ENCODE measurements around the gene SYNE2.
"Not testable (repeated sequence)": the region's sequence is repeated elsewhere in the genome, so short reads cannot be mapped to it uniquely, and the experiment has no call there.

SYNE2 gene

GRCh38 chr14:63852817-63853731, at the start of gene SYNE2:
TSS of gene SYNE2 (plus strand) at chr14:63853004. CDS start at chr14:63909149, 56,145 bp downstream.
- peak; percentile 87 for DNase-seq

- not testable (repeated sequence) for DNase-seq
These were observed 49.5 kb upstream of the SYNE2 start for GRCh38 chr14:63803221-63803791.

- not testable (repeated sequence) for DNase-seq
These were observed 46.7 kb upstream of the SYNE2 start for GRCh38 chr14:63806064-63806463.

GRCh38 chr14:63811692-63812091, 41.1 kb upstream of the SYNE2 start:
- DNase-seq = not testable (repeated sequence)

GRCh38 chr14:63833728-63834127, 19.1 kb upstream of the SYNE2 start:
- DNase-seq = no peak

- DNase-seq = no peak
These were observed 11.8 kb upstream of the SYNE2 start for GRCh38 chr14:63840981-63841380.

- no peak for DNase-seq
These were observed 9.0 kb upstream of the SYNE2 start for GRCh38 chr14:63843796-63844195.

- DNase-seq = no peak
These were observed 3.9 kb upstream of the SYNE2 start for GRCh38 chr14:63848890-63849289.

- no peak for DNase-seq
These were observed 460 bp upstream of the SYNE2 start for GRCh38 chr14:63852271-63852816.

- peak; percentile 66 for DNase-seq
These were observed 1.1 kb downstream of the SYNE2 start for GRCh38 chr14:63853831-63854293.

- DNase-seq = no peak
These were observed 1.5 kb downstream of the SYNE2 start for GRCh38 chr14:63854330-63854729.

GRCh38 chr14:63855281-63855680, 2.5 kb downstream of the SYNE2 start:
- DNase-seq = no peak

GRCh38 chr14:63857466-63858030, 4.7 kb downstream of the SYNE2 start:
- DNase-seq = no peak

- no peak for DNase-seq
These were observed 7.3 kb downstream of the SYNE2 start for GRCh38 chr14:63860146-63860545.

- no peak for DNase-seq
These were observed 9.4 kb downstream of the SYNE2 start for GRCh38 chr14:63862163-63862562.

- no peak for DNase-seq
These were observed 10.2 kb downstream of the SYNE2 start for GRCh38 chr14:63863004-63863403.

- not testable (repeated sequence) for DNase-seq
These were observed 12.0 kb downstream of the SYNE2 start for GRCh38 chr14:63864775-63865174.

- DNase-seq = no peak
These were observed 15.4 kb downstream of the SYNE2 start for GRCh38 chr14:63867933-63868921.

- DNase-seq = not testable (repeated sequence)
These were observed 17.3 kb downstream of the SYNE2 start for GRCh38 chr14:63869940-63870752.

- not testable (repeated sequence) for DNase-seq
These were observed 17.9 kb downstream of the SYNE2 start for GRCh38 chr14:63870753-63871037.

GRCh38 chr14:63874223-63874622, 21.4 kb downstream of the SYNE2 start:
- no peak for DNase-seq

All from right hindlimb (tissue), 1 donor.